Keratinocyte (primary cell): ENCODE results near the gene ZFP62.

Experiments
- CTCF ChIP-seq, 3 experiments: IDR thresholded peaks in 1 of 3; conservative IDR thresholded peaks in 1 of 3; optimal IDR thresholded peaks in 1 of 3; 2 replicates in 2 of 3; 3 replicates in 1 of 3; pipeline versions ENCODE3 to v1.5.1; 2011; ENCODE audit warnings: low read length in 3 of 3, mild to moderate bottlenecking in 3 of 3, moderate library complexity in 2 of 3, control low read depth in 1 of 3, inconsistent platforms in 1 of 3; ENCODE audit not compliant: insufficient read depth in 2 of 3; ENCODE audit errors: extremely low read depth in 1 of 3
- EZH2 ChIP-seq: IDR thresholded peaks from one replicate; pipeline ENCODE4 v1.6.1; 2012; ENCODE audit warnings: inconsistent platforms, mild to moderate bottlenecking, low read length, moderate library complexity

GRCh38 chr5:180910735-180911134, 49.7 kb upstream of the ZFP62 start:
- TF ChIP-seq CTCF (optimal IDR thresholded peaks at IDR 0.05 in 1 of 3, IDR thresholded peaks at IDR 0.05 in 1 of 3, conservative IDR thresholded peaks at IDR 0.05 in 1 of 3; ENCODE audit: extremely low read depth in 1 of 3, insufficient read depth in 2 of 3, low read length in 3 of 3), result no peak
- TF ChIP-seq EZH2, result no peak
